Tibial nerve (tissue), 4 donors: ENCODE data around the gene ITIH4.

ENCODE experiments used
- EP300 ChIP-seq, 2 donors: sonication (generic); formaldehyde crosslinking; IDR thresholded peaks; one replicate each; pipeline ENCODE4 v1.6.1; 2017; ENCODE audit warnings: antibody characterized with exemption in 2 of 2, mild to moderate bottlenecking in 1 of 2
- POLR2A ChIP-seq, 2 donors: fragments of 450-650 bp; IDR thresholded peaks; one replicate each; pipeline ENCODE4 v1.6.1; 2017; ENCODE audit warnings: antibody characterized with exemption in 2 of 2, mild to moderate bottlenecking in 2 of 2, moderate library complexity in 2 of 2
- TF ChIP-seq, protein P1 (sequence below), 5 experiments: fragments of 200-600 bp in 3 of 5; fragments of 450-650 bp in 2 of 5; sonication (generic) in 3 of 5; IDR thresholded peaks; one replicate each; pipeline ENCODE4 v1.5.1; 2016 to 2019; ENCODE audit warnings: antibody characterized with exemption in 5 of 5, mild to moderate bottlenecking in 3 of 5, moderate library complexity in 2 of 5

GRCh38 chr3:52857864-52858263 is 27.4 kb upstream of the ITIH4 start:
- TF ChIP-seq POLR2A (IDR thresholded peaks at IDR 0.05) (no peak), EP300 (IDR thresholded peaks at IDR 0.05) (no peak)
- TF ChIP-seq, protein P1, sequence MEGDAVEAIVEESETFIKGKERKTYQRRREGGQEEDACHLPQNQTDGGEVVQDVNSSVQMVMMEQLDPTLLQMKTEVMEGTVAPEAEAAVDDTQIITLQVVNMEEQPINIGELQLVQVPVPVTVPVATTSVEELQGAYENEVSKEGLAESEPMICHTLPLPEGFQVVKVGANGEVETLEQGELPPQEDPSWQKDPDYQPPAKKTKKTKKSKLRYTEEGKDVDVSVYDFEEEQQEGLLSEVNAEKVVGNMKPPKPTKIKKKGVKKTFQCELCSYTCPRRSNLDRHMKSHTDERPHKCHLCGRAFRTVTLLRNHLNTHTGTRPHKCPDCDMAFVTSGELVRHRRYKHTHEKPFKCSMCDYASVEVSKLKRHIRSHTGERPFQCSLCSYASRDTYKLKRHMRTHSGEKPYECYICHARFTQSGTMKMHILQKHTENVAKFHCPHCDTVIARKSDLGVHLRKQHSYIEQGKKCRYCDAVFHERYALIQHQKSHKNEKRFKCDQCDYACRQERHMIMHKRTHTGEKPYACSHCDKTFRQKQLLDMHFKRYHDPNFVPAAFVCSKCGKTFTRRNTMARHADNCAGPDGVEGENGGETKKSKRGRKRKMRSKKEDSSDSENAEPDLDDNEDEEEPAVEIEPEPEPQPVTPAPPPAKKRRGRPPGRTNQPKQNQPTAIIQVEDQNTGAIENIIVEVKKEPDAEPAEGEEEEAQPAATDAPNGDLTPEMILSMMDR (IDR thresholded peaks at IDR 0.05) = no peak
